K562 (cell line): ENCODE data around the gene STEAP2. TPM values are rescaled to one million over a fixed set of nuclear protein-coding genes. Genes with fewer than 3 reads are reported as not detected.
"Not testable (repeated sequence)": the region's sequence is repeated elsewhere in the genome, so short reads cannot be mapped to it uniquely, and the experiment has no call there.

Experiments used
- ATAC-seq: fragments of 200-7000 bp; cut with Tn5 transposase; 3 replicates; pipeline ENCODE4 v1.9.1; 2020; ENCODE audit warnings: moderate library complexity
- BruUV-seq: library from RNA; stranded (reverse); fragments of 400-500 nt; replicated peaks from 2 replicates; lab custom pipeline; 2021; lab: Mats Ljungman, UMichigan
- CTCF ChIA-PET: fragments of 300-600 bp; formaldehyde crosslinking; extraction: SDS; loops from one replicate; lab custom pipeline; 2021; ENCODE audit warnings: low intra/inter-chr PET ratio; lab: Yijun Ruan, JAX
- POLR2A ChIA-PET: fragments of 300-600, 350-650 bp; sonication (Branson Sonifier 250); formaldehyde crosslinking; extraction: SDS; loops from one replicate; lab custom pipeline; 2021; ENCODE audit warnings: antibody characterized with exemption, inconsistent platforms; lab: Yijun Ruan, JAX
- DNase-seq, 4 experiments: peaks; one replicate each; pipeline versions ENCODE4 v3.0.0 to v3.0.0-alpha.2; 2011 to 2018; ENCODE audit warnings: low spot score in 3 of 4, mixed read lengths in 3 of 4; ENCODE audit errors: extremely low read depth in 1 of 4
- FAIRE-seq: peaks from 2 replicates; lab custom pipeline; 2011; peaks lifted over from hg19 to GRCh38; lab: Jason Lieb, UNC
- H2AFZ ChIP-seq: 2 replicates; pipeline ENCODE4 v1.6.0; 2011; ENCODE audit warnings: low read depth, low read length, control low read depth, inconsistent platforms
- H3K27ac ChIP-seq: fragments of 200-600 bp; 3 replicates; pipeline ENCODE4 v1.8.0; 2011; ENCODE audit warnings: low read depth, mild to moderate bottlenecking, control low read depth, inconsistent platforms, low read length, moderate library complexity, mixed read lengths; ENCODE audit errors: extremely low read depth
- H3K27me3 ChIP-seq, 2 experiments: fragments of 300-600 bp in 1 of 2; 2 replicates in 1 of 2; 3 replicates in 1 of 2; pipeline versions ENCODE4 v1.6.0 to v1.8.0; 2011; ENCODE audit warnings: inconsistent platforms in 2 of 2, low read length in 2 of 2, mild to moderate bottlenecking in 1 of 2, mixed read lengths in 1 of 2, moderate library complexity in 1 of 2; ENCODE audit not compliant: control insufficient read depth in 2 of 2, insufficient read depth in 2 of 2
- H3K36me3 ChIP-seq: fragments of 300-600 bp; 3 replicates; pipeline ENCODE4 v1.8.0; 2011; ENCODE audit warnings: mild to moderate bottlenecking, low read length, inconsistent platforms; ENCODE audit not compliant: control insufficient read depth, insufficient read depth
- H3K4me1 ChIP-seq, 2 experiments: fragments of 200-600 bp in 1 of 2; replicated peaks in 1 of 2; 2 replicates in 1 of 2; 3 replicates in 1 of 2; pipeline versions ENCODE4 v1.5.1 to v1.8.0; 2011; ENCODE audit warnings: inconsistent platforms in 2 of 2, low read length in 2 of 2, mild to moderate bottlenecking in 1 of 2, mixed read lengths in 1 of 2, moderate library complexity in 1 of 2; ENCODE audit not compliant: control insufficient read depth in 2 of 2, insufficient read depth in 2 of 2
- H3K4me2 ChIP-seq: 2 replicates; pipeline ENCODE4 v1.6.1; 2011; ENCODE audit warnings: low read length, control low read depth, inconsistent platforms, mixed read lengths; ENCODE audit not compliant: insufficient read depth
- H3K4me3 ChIP-seq: fragments of 200-600 bp; sonication (generic), shearing (Covaris generic); 2 replicates; pipeline ENCODE4 v1.5.1; 2016; ENCODE audit warnings: control low read depth, inconsistent platforms
- H3K79me2 ChIP-seq: fragments of 200-600 bp; 3 replicates; pipeline ENCODE4 v1.8.0; 2011; ENCODE audit warnings: low read length, inconsistent platforms; ENCODE audit not compliant: control insufficient read depth, insufficient read depth
- H3K9ac ChIP-seq, 2 experiments: 2 replicates each; pipeline versions ENCODE4 v1.6.0 to v1.6.1; 2011; ENCODE audit warnings: low read depth in 2 of 2, low read length in 2 of 2, control low read depth in 1 of 2, inconsistent platforms in 1 of 2, mild to moderate bottlenecking in 1 of 2, mixed read lengths in 1 of 2; ENCODE audit not compliant: insufficient read depth in 1 of 2
- H3K9me1 ChIP-seq: one replicate; pipeline ENCODE4 v1.6.0; 2011; ENCODE audit warnings: inconsistent platforms, mild to moderate bottlenecking, low read length, moderate library complexity; ENCODE audit not compliant: control insufficient read depth, insufficient read depth
- H3K9me3 ChIP-seq: replicated peaks from 2 replicates; pipeline ENCODE4 v1.5.1; 2011; ENCODE audit warnings: low read depth, low read length, inconsistent platforms; ENCODE audit not compliant: control insufficient read depth, insufficient read depth
- H4K20me1 ChIP-seq: replicated peaks from 2 replicates; pipeline ENCODE4 v1.6.1; 2011; ENCODE audit warnings: low read length, inconsistent platforms, mixed read lengths; ENCODE audit not compliant: control insufficient read depth, insufficient read depth
- DACH1 ChIP-seq: fragments of 450-650 bp; IDR thresholded peaks from 2 replicates; pipeline ENCODE4 v1.6.1; 2018; ENCODE audit not compliant: partially characterized antibody
- TFAP4 ChIP-seq: sonication (generic); formaldehyde crosslinking; IDR thresholded peaks from 2 replicates; pipeline ENCODE4 v1.8.0; 2022; ENCODE audit warnings: missing genetic modification reagents, mild to moderate bottlenecking, moderate library complexity, borderline replicate concordance
- ZNF146 ChIP-seq: IDR thresholded peaks from one replicate; pipeline ENCODE4 v1.6.1; 2018; ENCODE audit warnings: missing compliant biosample characterization; ENCODE audit not compliant: unreplicated experiment
- WGBS: fragments of 100-300 bp; shearing (Covaris generic); methylation state at CpG from one replicate; pipeline ENCODE4 v1.1.6; 2016; ENCODE audit warnings: low coverage, mixed read lengths; ENCODE audit not compliant: insufficient coverage; ENCODE audit errors: missing lambda C conversion rate; 5-methylcytosine and 5-hydroxymethylcytosine counted together
- in situ Hi-C: fragments of 300-500 bp; cut with MboI; formaldehyde crosslinking; loops from 4 replicates; pipeline ENCODE4 v1.15.0; 2018; ENCODE audit warnings: inconsistent platforms, mixed read lengths
- intact Hi-C: fragments of 100-400 bp; cut with micrococcal nuclease; formaldehyde crosslinking; loops from 2 replicates; pipeline ENCODE4 v1.14.2; 2022
- polyA plus RNA-seq, 8 experiments: library from polyadenylated mRNA; depleted of rRNA in 4 of 8; stranded (reverse) in 5 of 8; unstranded in 3 of 8; fragments of >200 nt; fragmentation: Nextera tagmentation in 2 of 8; fragmentation: Illumina TruSeq in 1 of 8; extraction: Ambion mirVana in 2 of 8; extraction: Trizol in 1 of 8; gene quantifications; 2 replicates each; pipeline versions ENCODE4 v1.2.1 to v1.2.3, GENCODE V29; 2011 to 2014; ENCODE audit warnings: inconsistent platforms in 1 of 8, missing spikeins in 1 of 8
- total RNA-seq, 7 experiments: library from RNA; depleted of rRNA in 6 of 7; stranded (reverse); fragments of >200 nt in 6 of 7; fragmentation: Illumina TruSeq in 2 of 7; extraction: Trizol in 2 of 7; gene quantifications; 2 replicates each; pipeline versions ENCODE4 v1.2.1 to v1.2.3, GENCODE V29; 2011 to 2021; ENCODE audit warnings: low replicate concordance in 1 of 7

The STEAP2 gene
- total and polyA plus RNA-seq, 9 of the 15 experiments (the other 6 are each of a cell fraction or from before 2014, with no cell fraction given): 0.02 to 0.03 TPM; not detected in 7

- intact Hi-C loops, in situ Hi-C loops, H4K20me1 ChIP-seq: not testable (repeated sequence)
Measured at GRCh38 chr7:90186290-90186689, 25.2 kb upstream of the STEAP2 start.

GRCh38 chr7:90187507-90188050, 24.0 kb upstream of the STEAP2 start:
- H3K9me1 ChIP-seq: no peaks in the 10 kb centered on the region
- H2AFZ ChIP-seq: no peak overlapping the region
- intact Hi-C loops (no loop called here), in situ Hi-C loops (no loop called here)
- ChIA-PET CTCF (no interaction called here), POLR2A (no interaction called here)
- TF ChIP-seq DACH1 (peak; percentile 62), TFAP4 (no peak)
- H3K9ac ChIP-seq: no peak overlapping the region
- no peak for ATAC-seq
- no peaks in the 10 kb centered on the region for H3K79me2 ChIP-seq
- no peaks in the 10 kb centered on the region for H3K27me3 ChIP-seq
- no peak overlapping the region for H3K4me3 ChIP-seq
- H3K4me2 ChIP-seq: no peak overlapping the region
- no peaks in the 10 kb centered on the region for H3K4me1 ChIP-seq
- no peak overlapping the region for H3K27ac ChIP-seq
- no peak for FAIRE-seq
- H3K36me3 ChIP-seq: no peaks in the 10 kb centered on the region
- DNase-seq: no peak
- H4K20me1 ChIP-seq: no peaks in the 10 kb centered on the region
- H3K9me3 ChIP-seq: no peaks in the 10 kb centered on the region
- BruUV-seq: no TSS peak

More at GRCh38 chr7:90186290-90186689, 25.2 kb upstream of the STEAP2 start:
- H3K9ac ChIP-seq, ATAC-seq, H2AFZ ChIP-seq, H3K9me1 ChIP-seq, H3K4me3 ChIP-seq, H3K27ac ChIP-seq, H3K9me3 ChIP-seq, H3K4me2 ChIP-seq, CTCF ChIA-PET, H3K4me1 ChIP-seq, DNase-seq, FAIRE-seq, H3K79me2 ChIP-seq, H3K36me3 ChIP-seq, BruUV-seq, H3K27me3 ChIP-seq: not testable (repeated sequence)
- 0% methylated on average over 3 of the region's 4 CpGs for WGBS
- POLR2A ChIA-PET: interaction anchor here (1.0 kb wide), 1 partner anchor 10 kb away, joined by 3 read pairs; no protein-coding TSS in a partner anchor
- TF ChIP-seq ZNF146: peak; percentile 70
